Uterus (tissue), 4 donors: Measurements from ENCODE around the gene NOSTRIN. TPM values are rescaled to one million over a fixed set of nuclear protein-coding genes. Genes with fewer than 3 reads are reported as not detected.

ENCODE experiments used
- DNase-seq, 2 donors: peaks; one replicate each; pipeline ENCODE4 v3.0.0-alpha.2; 2019 to 2020
- H3K27ac ChIP-seq, 2 donors: fragments of 200-600 bp; sonication (generic); 1 replicate in 1 of 2; 2 replicates in 1 of 2; pipeline ENCODE4 v1.5.1; 2016 to 2018
- H3K27me3 ChIP-seq, 2 donors: fragments of 200-600 bp; sonication (generic); one replicate each; pipeline ENCODE4 v1.5.1; 2018 to 2019; ENCODE audit warnings: control low read depth in 1 of 2
- H3K36me3 ChIP-seq, 2 donors: fragments of 200-600 bp; sonication (generic); one replicate each; pipeline ENCODE4 v1.5.1; 2019; ENCODE audit warnings: control low read depth in 1 of 2
- H3K4me1 ChIP-seq, 2 donors: fragments of 200-600 bp; sonication (generic); one replicate each; pipeline ENCODE4 v1.5.1; 2018 to 2019; ENCODE audit warnings: control low read depth in 1 of 2
- H3K4me3 ChIP-seq, 2 donors: fragments of 200-600 bp; sonication (generic); 1 replicate in 1 of 2; 2 replicates in 1 of 2; pipeline ENCODE4 v1.5.1; 2018 to 2019; ENCODE audit warnings: mild to moderate bottlenecking in 1 of 2
- H3K9me3 ChIP-seq, 2 donors: fragments of 200-600 bp; sonication (generic); one replicate each; pipeline ENCODE4 v1.5.1; 2019; ENCODE audit warnings: control low read depth in 1 of 2
- POLR2A ChIP-seq, 2 donors: fragments of 450-650 bp; IDR thresholded peaks; one replicate each; pipeline ENCODE4 v1.6.1; 2016; ENCODE audit warnings: antibody characterized with exemption in 2 of 2, mild to moderate bottlenecking in 1 of 2, moderate library complexity in 1 of 2
- intact Hi-C: fragments of 100-400 bp; cut with DNase I; formaldehyde crosslinking; loops from one replicate; pipeline ENCODE4 v1.15.1; 2023; ENCODE audit warnings: low total_unique reads
- total RNA-seq, 4 donors: library from RNA; depleted of rRNA in 3 of 4; stranded (reverse); fragments of >200 nt in 3 of 4; gene quantifications; one replicate each; pipeline versions ENCODE4 v1.1.0 to v1.2.4, GENCODE V29; 2014 to 2023
- TF ChIP-seq, protein P1 (sequence below), 4 experiments: fragments of 200-600 bp in 2 of 4; fragments of 450-650 bp in 2 of 4; sonication (generic) in 2 of 4; IDR thresholded peaks; one replicate each; pipeline ENCODE4 v1.5.1; 2016 to 2019; ENCODE audit warnings: antibody characterized with exemption in 4 of 4, mild to moderate bottlenecking in 2 of 4, moderate library complexity in 1 of 4
- donor health status: DM: yes; HTN: yes; CAD: no.

Gene NOSTRIN
- total RNA-seq, 4 donors from 2014 or later = 27.5 to 192 (median 147) TPM

GRCh38 chr2:168831662-168832061 lies 29.2 kb downstream of the NOSTRIN start:
- no peak overlapping the region for H3K4me3 ChIP-seq
- TF ChIP-seq POLR2A (IDR thresholded peaks at IDR 0.05) = no peak
- TF ChIP-seq, protein P1, sequence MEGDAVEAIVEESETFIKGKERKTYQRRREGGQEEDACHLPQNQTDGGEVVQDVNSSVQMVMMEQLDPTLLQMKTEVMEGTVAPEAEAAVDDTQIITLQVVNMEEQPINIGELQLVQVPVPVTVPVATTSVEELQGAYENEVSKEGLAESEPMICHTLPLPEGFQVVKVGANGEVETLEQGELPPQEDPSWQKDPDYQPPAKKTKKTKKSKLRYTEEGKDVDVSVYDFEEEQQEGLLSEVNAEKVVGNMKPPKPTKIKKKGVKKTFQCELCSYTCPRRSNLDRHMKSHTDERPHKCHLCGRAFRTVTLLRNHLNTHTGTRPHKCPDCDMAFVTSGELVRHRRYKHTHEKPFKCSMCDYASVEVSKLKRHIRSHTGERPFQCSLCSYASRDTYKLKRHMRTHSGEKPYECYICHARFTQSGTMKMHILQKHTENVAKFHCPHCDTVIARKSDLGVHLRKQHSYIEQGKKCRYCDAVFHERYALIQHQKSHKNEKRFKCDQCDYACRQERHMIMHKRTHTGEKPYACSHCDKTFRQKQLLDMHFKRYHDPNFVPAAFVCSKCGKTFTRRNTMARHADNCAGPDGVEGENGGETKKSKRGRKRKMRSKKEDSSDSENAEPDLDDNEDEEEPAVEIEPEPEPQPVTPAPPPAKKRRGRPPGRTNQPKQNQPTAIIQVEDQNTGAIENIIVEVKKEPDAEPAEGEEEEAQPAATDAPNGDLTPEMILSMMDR (IDR thresholded peaks at IDR 0.05) = no peak
- no peaks in the 10 kb centered on the region for H3K9me3 ChIP-seq
- intact Hi-C loops = no loop called here
- DNase-seq = no peak
- H3K4me1 ChIP-seq = no peaks in the 10 kb centered on the region
- no peak overlapping the region for H3K27ac ChIP-seq
- no peaks in the 10 kb centered on the region for H3K27me3 ChIP-seq
- no peaks in the 10 kb centered on the region for H3K36me3 ChIP-seq

- Histone ChIP-seq H3K27me3 (no peaks in the 10 kb centered on the region), H3K9me3 (no peaks in the 10 kb centered on the region), H3K4me3 (no peak overlapping the region), H3K27ac (no peak overlapping the region), H3K4me1 (no peaks in the 10 kb centered on the region), H3K36me3 (no peaks in the 10 kb centered on the region)
- TF ChIP-seq, protein P1 (IDR thresholded peaks at IDR 0.05) = no peak
- no peak for TF ChIP-seq POLR2A (IDR thresholded peaks at IDR 0.05)
- no peak for DNase-seq
- intact Hi-C loops = no loop called here
Observed at GRCh38 chr2:168835969-168836368, 33.5 kb downstream of the NOSTRIN start.

- Histone ChIP-seq H3K27ac (no peak overlapping the region), H3K9me3 (no peaks in the 10 kb centered on the region), H3K4me3 (no peak overlapping the region), H3K27me3 (no peaks in the 10 kb centered on the region), H3K36me3 (no peaks in the 10 kb centered on the region), H3K4me1 (no peaks in the 10 kb centered on the region)
- DNase-seq = no peak
- intact Hi-C loops = no loop called here
- TF ChIP-seq, protein P1 (IDR thresholded peaks at IDR 0.05) = no peak
- TF ChIP-seq POLR2A (IDR thresholded peaks at IDR 0.05) = no peak
Observed at GRCh38 chr2:168841445-168841844, 39.0 kb downstream of the NOSTRIN start.

- Histone ChIP-seq H3K4me1 (no peaks in the 10 kb centered on the region), H3K27me3 (no peaks in the 10 kb centered on the region), H3K9me3 (no peaks in the 10 kb centered on the region), H3K36me3 (no peaks in the 10 kb centered on the region), H3K4me3 (no peak overlapping the region), H3K27ac (no peak overlapping the region)
- intact Hi-C loops = no loop called here
- DNase-seq = no peak
- TF ChIP-seq, protein P1 (IDR thresholded peaks at IDR 0.05) = no peak
- TF ChIP-seq POLR2A (IDR thresholded peaks at IDR 0.05) = no peak
Observed at GRCh38 chr2:168843253-168843652, 40.8 kb downstream of the NOSTRIN start.

- H3K27ac ChIP-seq = no peak overlapping the region
- no peaks in the 10 kb centered on the region for H3K4me1 ChIP-seq
- no peaks in the 10 kb centered on the region for H3K27me3 ChIP-seq
- TF ChIP-seq, protein P1 (IDR thresholded peaks at IDR 0.05) = no peak
- no peak for TF ChIP-seq POLR2A (IDR thresholded peaks at IDR 0.05)
- no peak for DNase-seq
- H3K4me3 ChIP-seq = no peak overlapping the region
- no peaks in the 10 kb centered on the region for H3K36me3 ChIP-seq
- H3K9me3 ChIP-seq = no peaks in the 10 kb centered on the region
- intact Hi-C loops = no loop called here
Observed at GRCh38 chr2:168848225-168848624, 45.8 kb downstream of the NOSTRIN start.
